NCI-H146 (cell line): ENCODE measurements around the gene COX19.
"Not testable (repeated sequence)": the region's sequence is repeated elsewhere in the genome, so short reads cannot be mapped to it uniquely, and the experiment has no call there.

Source experiments
- DNase-seq: peaks from one replicate; lab custom pipeline; 2025; lab: John Stamatoyannopoulos, UW

COX19 gene

GRCh38 chr7:944744-945143, 30.6 kb downstream of the COX19 start:
- no peak for DNase-seq

GRCh38 chr7:943793-944192, 31.6 kb downstream of the COX19 start:
- not testable (repeated sequence) for DNase-seq

- no peak for DNase-seq
These were observed 34.5 kb downstream of the COX19 start for GRCh38 chr7:940599-941408.

GRCh38 chr7:939843-940242, 35.5 kb downstream of the COX19 start:
- no peak for DNase-seq

GRCh38 chr7:938546-939185, 36.7 kb downstream of the COX19 start:
- DNase-seq: no peak

GRCh38 chr7:937856-938484, 37.4 kb downstream of the COX19 start:
- no peak for DNase-seq

- no peak for DNase-seq
These were observed 38.8 kb downstream of the COX19 start for GRCh38 chr7:936386-937054.

GRCh38 chr7:935874-936385, 39.4 kb downstream of the COX19 start:
- DNase-seq: no peak

GRCh38 chr7:935164-935873, 40.0 kb downstream of the COX19 start:
- DNase-seq: no peak

GRCh38 chr7:934469-935163, 40.7 kb downstream of the COX19 start:
- DNase-seq: no peak

GRCh38 chr7:932651-932975, 42.7 kb downstream of the COX19 start:
- no peak for DNase-seq

GRCh38 chr7:931871-932650, 43.3 kb downstream of the COX19 start:
- no peak for DNase-seq

GRCh38 chr7:930975-931758, 44.2 kb downstream of the COX19 start:
- DNase-seq: no peak

GRCh38 chr7:929311-929711, 46.0 kb downstream of the COX19 start:
- no peak for DNase-seq

- DNase-seq: peak; percentile 73
These were observed 48.2 kb downstream of the COX19 start for GRCh38 chr7:927031-927671.

GRCh38 chr7:926061-927030, 49.0 kb downstream of the COX19 start:
- DNase-seq: no peak

- no peak for DNase-seq
These were observed 49.7 kb downstream of the COX19 start for GRCh38 chr7:925601-926000.
